ENCODE data around the gene TCERG1L.

- TF ChIP-seq CTCF (IDR thresholded peaks at IDR 0.05) (no peak), POLR2A (IDR thresholded peaks at IDR 0.05) (no peak)
Observed at GRCh38 chr10:131314799-131315198, 3.3 kb upstream of the TCERG1L start.
